Activated B cell treated with CpG ODN at 0.5 μM for 24 hours (primary cell): ENCODE data around the gene PSMA5. TPM values are rescaled to one million over a fixed set of nuclear protein-coding genes. Genes with fewer than 3 reads are reported as not detected.
A peak's percentile ranks its signal among the peaks of the same experiment; 100 is the strongest.

Experiments
- ATAC-seq: fragments of 200-7000 bp; cut with Tn5 transposase; one replicate; pipeline ENCODE4 v1.10.0; 2021; ENCODE audit warnings: low read depth, mild to moderate bottlenecking, moderate library complexity
- CTCF ChIA-PET: fragments of 350-600 bp; sonication (Branson Sonifier 250); formaldehyde crosslinking; loops from one replicate; lab custom pipeline; 2021; ENCODE audit warnings: antibody characterized with exemption; lab: Charles Lee
- POLR2A ChIA-PET: fragments of 350-600 bp; sonication (Branson Sonifier 250); formaldehyde crosslinking; loops from one replicate; lab custom pipeline; 2021; ENCODE audit warnings: antibody characterized with exemption; lab: Charles Lee
- DNase-seq: peaks from one replicate; pipeline ENCODE4 v3.0.0; 2022
- H3K27ac Mint-ChIP-seq: one replicate; pipeline ENCODE4 v1.8.0; 2020; ENCODE audit warnings: mixed read lengths
- H3K27me3 Mint-ChIP-seq: one replicate; pipeline ENCODE4 v1.8.0; 2021; ENCODE audit warnings: mixed read lengths
- H3K36me3 Mint-ChIP-seq: one replicate; pipeline ENCODE4 v1.8.0; 2021; ENCODE audit warnings: low read depth, mixed read lengths
- H3K4me1 Mint-ChIP-seq: one replicate; pipeline ENCODE4 v1.8.0; 2021; ENCODE audit warnings: mixed read lengths
- H3K4me3 Mint-ChIP-seq: one replicate; pipeline ENCODE4 v1.8.0; 2020; ENCODE audit warnings: mild to moderate bottlenecking, mixed read lengths
- H3K9me3 Mint-ChIP-seq: one replicate; pipeline ENCODE4 v1.8.0; 2020; ENCODE audit warnings: mixed read lengths
- CTCF ChIP-seq: fragments of 200-600 bp; IDR thresholded peaks from one replicate; pipeline ENCODE4 v1.8.0; 2022; ENCODE audit warnings: antibody characterized with exemption, mild to moderate bottlenecking
- intact Hi-C: fragments of 100-400 bp; cut with micrococcal nuclease; formaldehyde crosslinking; loops from one replicate; pipeline ENCODE4 v1.15.1; 2024
- total RNA-seq: library from RNA; stranded (reverse); gene quantifications from 2 replicates; pipeline ENCODE4 v1.2.3, GENCODE V29; 2022

Gene PSMA5
- total RNA-seq, 1 donor from 2014 or later: 105 TPM

- CTCF ChIA-PET: no interaction called here
These were observed 44.0 kb upstream of the PSMA5 start for GRCh38 chr1:109470245-109470644.

GRCh38 chr1:109468903-109469302 is 42.7 kb upstream of the PSMA5 start:
- Mint-ChIP-seq H3K4me1 (peaks cover 5% of the 10 kb centered on the region), H3K9me3 (no peaks in the 10 kb centered on the region), H3K4me3 (no peak overlapping the region), H3K27me3 (peaks cover 56% of the 10 kb centered on the region), H3K36me3 (no peaks in the 10 kb centered on the region), H3K27ac (no peak overlapping the region)
- no peak for TF ChIP-seq CTCF
- ChIA-PET POLR2A (interaction anchor here (0.6 kb wide), 1 partner anchor 69 kb away, joined by 3 read pairs; no protein-coding TSS in a partner anchor), CTCF (no interaction called here)
- ATAC-seq (no peak), DNase-seq (no peak)
- intact Hi-C loops: loop anchor here (5.0 kb wide), 1 partner anchor 42 kb away; the partner anchor contains the start of gene PSMA5

More at GRCh38 chr1:109470245-109470644, 44.0 kb upstream of the PSMA5 start:
- H3K27me3 Mint-ChIP-seq: peaks cover 48% of the 10 kb centered on the region
- no peak overlapping the region for H3K27ac Mint-ChIP-seq
- intact Hi-C loops: no loop called here
- H3K36me3 Mint-ChIP-seq: no peaks in the 10 kb centered on the region
- no peak for TF ChIP-seq CTCF
- POLR2A ChIA-PET: interaction anchor here (1.0 kb wide), 1 partner anchor 13 kb away, joined by 4 read pairs; no protein-coding TSS in a partner anchor
- no peak overlapping the region for H3K4me3 Mint-ChIP-seq
- peaks cover 5% of the 10 kb centered on the region for H3K4me1 Mint-ChIP-seq
- DNase-seq (no peak), ATAC-seq (no peak)
- no peaks in the 10 kb centered on the region for H3K9me3 Mint-ChIP-seq

- peaks cover 57% of the 10 kb centered on the region for H3K27me3 Mint-ChIP-seq
- H3K36me3 Mint-ChIP-seq: no peaks in the 10 kb centered on the region
- no peaks in the 10 kb centered on the region for H3K9me3 Mint-ChIP-seq
- CTCF ChIA-PET: no interaction called here
- POLR2A ChIA-PET: interaction anchor here (0.7 kb wide), 1 partner anchor 26 kb away, joined by 3 read pairs; the partner anchor contains the start of gene CYB561D1
- DNase-seq (no peak), ATAC-seq (no peak)
- TF ChIP-seq CTCF: no peak
- intact Hi-C loops: loop anchor here (5.0 kb wide), 1 partner anchor 41 kb away; the partner anchor contains the start of gene PSMA5
- no peak overlapping the region for H3K4me3 Mint-ChIP-seq
- peaks cover 5% of the 10 kb centered on the region for H3K4me1 Mint-ChIP-seq
- H3K27ac Mint-ChIP-seq: no peak overlapping the region
These were observed 41.8 kb upstream of the PSMA5 start for GRCh38 chr1:109468061-109468460.

- Mint-ChIP-seq H3K9me3 (no peaks in the 10 kb centered on the region), H3K4me1 (peaks cover 5% of the 10 kb centered on the region), H3K4me3 (peak overlapping the region; percentile 48), H3K36me3 (no peaks in the 10 kb centered on the region), H3K27me3 (peaks cover 58% of the 10 kb centered on the region), H3K27ac (no peak overlapping the region)
- no peak for DNase-seq
- intact Hi-C loops: loop anchor here (5.0 kb wide), 1 partner anchor 40 kb away; the partner anchor contains the start of gene PSMA5
- TF ChIP-seq CTCF: no peak
- CTCF ChIA-PET: interaction anchor here (0.6 kb wide), 1 partner anchor 23 kb away, joined by 3 read pairs; no protein-coding TSS in a partner anchor
- peak; percentile 18 for ATAC-seq
- POLR2A ChIA-PET: no interaction called here
These were observed 41.1 kb upstream of the PSMA5 start for GRCh38 chr1:109467301-109467777.

GRCh38 chr1:109466452-109467300 is 40.4 kb upstream of the PSMA5 start, which contains the start of gene SYPL2:
SYPL2 (plus strand) TSS chr1:109466546; CDS start chr1:109466844, 298 bp downstream.
- DNase-seq: peak; percentile 31
- H3K27me3 Mint-ChIP-seq: peaks cover 58% of the 10 kb centered on the region

More at GRCh38 chr1:109466452-109467300, 40.4 kb upstream of the PSMA5 start, which contains the start of gene SYPL2:
- Mint-ChIP-seq H3K4me1 (peaks cover 5% of the 10 kb centered on the region), H3K9me3 (no peaks in the 10 kb centered on the region), H3K4me3 (peak within 1 kb of the TSS; percentile 48), H3K27ac (no peak within 1 kb of the TSS), H3K36me3 (no peaks in the 10 kb centered on the region)
- TF ChIP-seq CTCF: no peak
- CTCF ChIA-PET: no interaction called here
- intact Hi-C loops: loop anchor here (5.0 kb wide), 1 partner anchor 39 kb away; the partner anchor contains the start of gene PSMA5
- peak; percentile 40 for ATAC-seq
- POLR2A ChIA-PET: no interaction called here
